NT2/D1 (cell line): ENCODE results near the gene SYNPO2L.
"Not testable (repeated sequence)": the region's sequence is repeated elsewhere in the genome, so short reads cannot be mapped to it uniquely, and the experiment has no call there.

ENCODE experiments used
- DNase-seq: peaks from one replicate; pipeline ENCODE4 v3.0.0-alpha.2; 2011; ENCODE audit warnings: low read depth, low spot score
- H3K27me3 ChIP-seq: 2 replicates; pipeline ENCODE4 v1.6.0; 2011; ENCODE audit warnings: mild to moderate bottlenecking; ENCODE audit not compliant: insufficient read length, insufficient read depth
- H3K36me3 ChIP-seq: 2 replicates; pipeline ENCODE4 v1.6.1; 2011; ENCODE audit warnings: mild to moderate bottlenecking, low read length, mixed read lengths; ENCODE audit not compliant: insufficient read depth, insufficient read length
- H3K4me1 ChIP-seq: 2 replicates; pipeline ENCODE4 v1.5.1; 2011; ENCODE audit not compliant: insufficient read depth, insufficient read length
- H3K4me3 ChIP-seq: 2 replicates; pipeline ENCODE4 v1.5.1; 2011; ENCODE audit warnings: low read depth; ENCODE audit not compliant: insufficient read length
- H3K9ac ChIP-seq: 2 replicates; pipeline ENCODE4 v1.6.0; 2011; ENCODE audit warnings: low read depth; ENCODE audit not compliant: insufficient read length
- H3K9me3 ChIP-seq: 2 replicates; pipeline ENCODE4 v1.5.1; 2011; ENCODE audit warnings: mild to moderate bottlenecking, low read length; ENCODE audit not compliant: insufficient read depth
- SUZ12 ChIP-seq: IDR thresholded peaks from 2 replicates; pipeline ENCODE4 v1.6.1; 2011; ENCODE audit not compliant: insufficient read length, insufficient read depth; ENCODE audit errors: extremely low read depth
- YY1 ChIP-seq: IDR thresholded peaks from 2 replicates; pipeline ENCODE4 v1.6.1; 2011; ENCODE audit not compliant: insufficient read length, insufficient read depth
- ZNF274 ChIP-seq: IDR thresholded peaks from 2 replicates; pipeline ENCODE4 v1.6.1; 2011; ENCODE audit warnings: mild to moderate bottlenecking, low read depth, low read length

SYNPO2L gene

GRCh38 chr10:73655990-73656298 lies at the start of gene SYNPO2L:
Gene SYNPO2L, minus strand, starts transcription at chr10:73656029. Its CDS starts 107 bp downstream, at chr10:73655922.
- no peak for TF ChIP-seq ZNF274
- TF ChIP-seq YY1, result no peak
- no peak for TF ChIP-seq SUZ12
- Histone ChIP-seq H3K4me3 (no peak within 1 kb of the TSS), H3K27me3 (no peaks in the 10 kb centered on the region), H3K4me1 (no peaks in the 10 kb centered on the region), H3K9me3 (no peaks in the 10 kb centered on the region), H3K9ac (no peak within 1 kb of the TSS), H3K36me3 (no peaks in the 10 kb centered on the region)
- no peak for DNase-seq

- H3K4me3 ChIP-seq, H3K4me1 ChIP-seq, H3K9me3 ChIP-seq, H3K27me3 ChIP-seq, H3K36me3 ChIP-seq, DNase-seq, H3K9ac ChIP-seq: not testable (repeated sequence)
Observed at GRCh38 chr10:73703924-73704323, 48.1 kb upstream of the SYNPO2L start.

GRCh38 chr10:73698819-73699218 lies 43.0 kb upstream of the SYNPO2L start:
- not testable (repeated sequence) for H3K27me3 ChIP-seq, H3K4me1 ChIP-seq, H3K36me3 ChIP-seq, H3K4me3 ChIP-seq, H3K9me3 ChIP-seq, DNase-seq, H3K9ac ChIP-seq

GRCh38 chr10:73697675-73698159 lies 41.9 kb upstream of the SYNPO2L start, which contains the start of gene AGAP5:
Gene AGAP5, minus strand, starts transcription at chr10:73698109. Its CDS starts 354 bp downstream, at chr10:73697755.
- not testable (repeated sequence) for DNase-seq, H3K36me3 ChIP-seq, H3K4me3 ChIP-seq, H3K9ac ChIP-seq, H3K4me1 ChIP-seq, H3K27me3 ChIP-seq, H3K9me3 ChIP-seq

GRCh38 chr10:73695302-73695701 lies 39.5 kb upstream of the SYNPO2L start:
- not testable (repeated sequence) for H3K4me3 ChIP-seq, DNase-seq, H3K4me1 ChIP-seq, H3K36me3 ChIP-seq, H3K27me3 ChIP-seq, H3K9me3 ChIP-seq, H3K9ac ChIP-seq

- not testable (repeated sequence) for H3K9ac ChIP-seq, DNase-seq, H3K4me1 ChIP-seq, H3K4me3 ChIP-seq, H3K9me3 ChIP-seq, H3K27me3 ChIP-seq, H3K36me3 ChIP-seq
Observed at GRCh38 chr10:73690755-73691154, 34.9 kb upstream of the SYNPO2L start.

GRCh38 chr10:73689596-73689995 lies 33.8 kb upstream of the SYNPO2L start:
- H3K9ac ChIP-seq, H3K4me3 ChIP-seq, H3K27me3 ChIP-seq, H3K36me3 ChIP-seq, H3K9me3 ChIP-seq, DNase-seq, H3K4me1 ChIP-seq: not testable (repeated sequence)

GRCh38 chr10:73687641-73688040 lies 31.8 kb upstream of the SYNPO2L start:
- not testable (repeated sequence) for DNase-seq, H3K9me3 ChIP-seq, H3K4me1 ChIP-seq, H3K9ac ChIP-seq, H3K4me3 ChIP-seq, H3K36me3 ChIP-seq, H3K27me3 ChIP-seq

GRCh38 chr10:73674546-73674945 lies 18.7 kb upstream of the SYNPO2L start:
- H3K36me3 ChIP-seq, H3K27me3 ChIP-seq, DNase-seq, H3K9me3 ChIP-seq, H3K9ac ChIP-seq, H3K4me3 ChIP-seq, H3K4me1 ChIP-seq: not testable (repeated sequence)

GRCh38 chr10:73668378-73668777 lies 12.5 kb upstream of the SYNPO2L start:
- not testable (repeated sequence) for H3K4me1 ChIP-seq, H3K4me3 ChIP-seq, H3K36me3 ChIP-seq, H3K9ac ChIP-seq, DNase-seq, H3K9me3 ChIP-seq, H3K27me3 ChIP-seq

GRCh38 chr10:73666153-73666809 lies 10.5 kb upstream of the SYNPO2L start:
- H3K9ac ChIP-seq, DNase-seq: not testable (repeated sequence)

GRCh38 chr10:73665581-73665980 lies 9.8 kb upstream of the SYNPO2L start:
- H3K4me3 ChIP-seq, DNase-seq, H3K9ac ChIP-seq, H3K36me3 ChIP-seq, H3K9me3 ChIP-seq, H3K4me1 ChIP-seq, H3K27me3 ChIP-seq: not testable (repeated sequence)

More at GRCh38 chr10:73666153-73666809, 10.5 kb upstream of the SYNPO2L start:
- H3K4me1 ChIP-seq, H3K27me3 ChIP-seq, H3K9me3 ChIP-seq, H3K4me3 ChIP-seq, H3K36me3 ChIP-seq: not testable (repeated sequence)
